Hepatocyte (in vitro differentiated cells): ENCODE results near the gene BMP2.

Experiments
- CTCF ChIP-seq: fragments of 200-600 bp; sonication (generic); IDR thresholded peaks from 2 replicates; pipeline ENCODE4 v1.5.1; 2016; ENCODE audit warnings: antibody characterized with exemption, mild to moderate bottlenecking; ENCODE audit not compliant: poor library complexity
- EZH2 ChIP-seq: fragments of 200-600 bp; sonication (generic); IDR thresholded peaks from 2 replicates; pipeline ENCODE4 v1.6.1; 2016; ENCODE audit warnings: antibody characterized with exemption, mild to moderate bottlenecking, borderline replicate concordance
- EZH2phosphoT487 ChIP-seq: fragments of 200-600 bp; sonication (generic); IDR thresholded peaks from one replicate; pipeline ENCODE4 v1.6.1; 2018; ENCODE audit warnings: antibody characterized with exemption, mild to moderate bottlenecking, low read depth, moderate library complexity; ENCODE audit not compliant: unreplicated experiment, severe bottlenecking

GRCh38 chr20:6780433-6781190 is 13.1 kb downstream of the BMP2 start:
- TF ChIP-seq CTCF, result no peak
- TF ChIP-seq EZH2phosphoT487, result no peak
- TF ChIP-seq EZH2, result no peak
